DMS 273 (cell line): ENCODE results near the gene PLAU.
"Not testable (repeated sequence)": the region's sequence is repeated elsewhere in the genome, so short reads cannot be mapped to it uniquely, and the experiment has no call there.

Experiments used
- DNase-seq: peaks from one replicate; lab custom pipeline; 2025; ENCODE audit not compliant: unreplicated experiment; lab: John Stamatoyannopoulos, UW

Gene PLAU

DNA sequence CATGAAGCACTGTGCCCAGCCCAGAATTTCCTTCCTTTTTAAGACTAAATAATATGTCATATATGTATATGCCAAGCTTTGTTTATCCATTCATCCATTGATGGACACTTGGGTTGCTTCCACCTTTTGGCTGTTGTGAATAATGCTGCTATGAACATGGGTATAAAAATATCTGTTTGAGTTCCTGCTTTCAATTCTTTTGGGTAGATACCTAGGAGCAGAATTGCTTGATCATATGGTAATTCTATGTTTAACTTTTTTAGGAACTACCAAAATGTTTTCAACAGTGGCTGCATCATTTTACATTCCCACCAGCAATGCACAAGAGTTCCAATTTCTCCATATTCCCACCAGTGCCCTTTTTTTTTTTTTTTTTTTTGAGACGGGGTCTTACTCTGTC, 13.2 kb upstream of the PLAU start:
- DNase-seq: no peak

DNA sequence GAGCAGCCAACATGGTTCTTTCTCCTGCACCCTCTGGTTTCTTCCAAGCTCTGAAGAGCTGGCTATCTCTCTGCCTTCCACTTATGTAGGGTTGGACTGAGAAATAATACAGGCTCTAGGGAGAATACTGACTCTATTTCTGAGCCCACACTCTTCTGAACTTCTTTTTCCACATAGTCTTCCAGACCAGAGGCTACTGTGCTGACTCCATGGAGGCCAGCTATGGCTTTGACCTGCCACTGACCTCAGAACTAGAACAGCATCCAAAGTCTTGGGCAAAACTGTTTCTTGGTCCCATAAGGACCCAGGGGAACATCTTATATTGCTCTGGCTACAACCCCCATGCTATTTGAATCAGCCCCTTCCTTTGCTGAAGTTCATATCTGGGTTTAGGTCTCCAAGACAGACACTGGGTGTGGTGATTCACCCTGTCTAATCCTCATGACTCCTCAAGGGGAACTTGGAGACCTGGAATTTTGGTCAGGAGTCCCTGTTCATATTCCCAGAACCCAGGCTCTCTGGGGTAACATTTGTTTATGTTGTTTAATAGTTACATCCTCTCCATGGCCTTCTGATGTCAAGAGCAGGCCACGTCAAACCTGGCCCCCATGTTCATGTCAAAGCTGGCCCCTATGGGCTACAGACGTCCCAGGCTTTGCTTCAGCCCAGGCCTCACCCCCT, 12.1 kb upstream of the PLAU start:
- DNase-seq: no peak

DNA sequence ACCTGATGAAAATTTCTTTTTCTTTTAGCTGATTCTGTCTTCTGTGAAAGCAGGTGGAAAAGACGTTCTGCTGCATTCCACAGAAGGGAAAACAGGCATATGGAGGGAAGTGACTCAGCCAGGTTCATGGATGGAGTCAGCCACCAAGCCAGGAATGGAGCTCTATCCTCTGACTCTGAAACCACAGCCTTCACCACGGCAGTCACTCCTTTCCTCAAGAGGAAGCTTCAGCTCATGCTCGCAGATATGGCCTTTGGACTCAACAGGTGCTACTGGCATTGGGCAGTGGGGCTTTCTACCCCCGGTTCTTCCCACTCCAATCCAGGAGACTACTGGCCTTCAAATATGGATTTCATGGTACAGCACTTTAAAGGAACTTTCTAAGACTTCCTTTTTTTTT, 11.5 kb upstream of the PLAU start:
- no peak for DNase-seq

DNA sequence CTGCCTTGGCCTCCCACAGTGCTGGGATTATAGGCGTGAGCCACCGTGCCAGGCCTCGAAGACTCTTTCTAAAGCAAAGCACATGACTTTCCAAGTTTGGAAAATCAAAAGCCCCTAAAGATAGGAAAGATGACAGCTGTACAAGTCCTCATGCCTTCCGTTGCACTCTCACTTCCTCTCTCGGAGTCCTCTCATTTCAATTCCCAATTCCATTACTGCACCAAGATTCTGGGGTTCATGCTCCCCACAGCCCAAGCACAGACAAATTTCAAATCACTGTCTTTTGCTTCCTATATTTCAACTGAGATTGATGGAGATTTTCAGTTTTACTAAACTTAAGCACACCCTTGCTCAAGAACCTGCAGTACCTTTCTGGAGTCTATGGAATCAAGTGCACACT, 10.9 kb upstream of the PLAU start:
- DNase-seq: no peak

DNA sequence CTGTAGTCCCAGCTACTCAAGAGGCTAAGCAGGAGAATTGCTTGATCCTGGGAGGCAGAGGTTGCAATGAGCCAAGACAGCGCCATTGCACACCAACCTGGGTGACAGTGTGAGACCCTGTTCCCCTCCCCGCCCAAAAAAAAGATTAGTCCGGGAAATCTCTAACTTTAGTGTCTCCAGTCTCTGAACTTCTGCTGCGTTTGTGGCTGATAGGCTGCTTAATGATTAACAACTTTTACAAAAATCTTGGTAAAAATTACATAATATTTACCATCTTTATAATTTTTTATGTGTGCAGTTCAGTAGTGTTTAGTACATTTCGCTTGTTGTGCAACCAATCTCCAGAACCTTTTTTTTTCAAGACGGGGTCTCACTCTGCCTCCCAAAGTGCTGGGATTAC, 9.7 kb upstream of the PLAU start:
- no peak for DNase-seq

DNA sequence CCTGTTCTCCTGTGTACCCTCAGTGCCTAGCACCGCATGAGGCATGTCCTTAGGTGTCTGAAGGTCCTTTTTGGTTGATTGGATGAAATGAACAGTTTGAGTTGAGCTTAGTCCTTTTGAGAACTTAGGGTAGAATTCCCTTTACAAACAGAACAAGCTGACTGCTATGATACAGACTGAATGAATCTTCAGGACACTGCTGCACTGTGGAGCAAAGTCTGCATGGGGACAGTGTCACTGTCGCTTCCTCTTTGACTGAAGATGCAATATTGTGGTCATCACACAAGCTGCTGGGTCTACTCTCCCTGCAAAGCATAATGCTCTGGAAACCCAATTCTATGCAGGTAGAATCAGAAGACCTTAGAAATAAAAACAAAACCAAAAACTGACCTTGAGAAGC, 8.6 kb upstream of the PLAU start:
- DNase-seq: no peak

DNA sequence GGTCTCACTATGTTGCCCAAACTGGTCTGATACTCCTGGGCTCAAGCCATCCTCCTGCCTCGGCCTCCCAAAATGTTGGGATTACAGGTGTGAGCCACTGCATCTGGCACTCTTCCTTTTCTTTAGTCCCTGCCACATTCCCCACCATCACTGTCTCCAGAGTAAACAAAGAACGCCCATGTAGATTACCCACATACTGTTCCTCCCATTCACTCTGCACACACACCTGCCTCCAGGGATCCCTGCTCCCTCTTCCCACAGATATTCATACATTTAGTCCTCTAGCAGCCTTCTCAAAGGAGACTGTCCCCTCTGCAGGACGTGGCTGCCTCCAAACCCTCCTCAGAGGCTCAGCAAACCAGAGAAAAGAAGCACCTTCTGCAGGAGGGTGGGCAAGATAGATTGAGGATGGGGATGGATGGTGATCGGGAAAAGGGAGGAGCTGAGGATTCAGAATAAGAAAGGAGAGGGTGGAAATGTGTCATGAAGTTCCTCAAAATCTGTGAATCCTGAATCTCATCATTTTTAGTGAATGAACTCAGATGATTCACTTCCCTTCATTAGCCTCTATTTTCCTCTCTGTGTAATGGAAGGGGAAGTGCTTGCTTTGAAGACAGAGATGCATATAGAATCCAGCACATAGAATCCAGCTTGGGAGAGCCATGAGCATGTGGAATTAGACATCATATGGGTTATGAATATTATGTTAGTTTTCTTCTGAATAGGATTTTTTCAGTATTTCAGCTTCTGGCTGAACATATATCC, 5.5 kb upstream of the PLAU start:
- DNase-seq: no peak

DNA sequence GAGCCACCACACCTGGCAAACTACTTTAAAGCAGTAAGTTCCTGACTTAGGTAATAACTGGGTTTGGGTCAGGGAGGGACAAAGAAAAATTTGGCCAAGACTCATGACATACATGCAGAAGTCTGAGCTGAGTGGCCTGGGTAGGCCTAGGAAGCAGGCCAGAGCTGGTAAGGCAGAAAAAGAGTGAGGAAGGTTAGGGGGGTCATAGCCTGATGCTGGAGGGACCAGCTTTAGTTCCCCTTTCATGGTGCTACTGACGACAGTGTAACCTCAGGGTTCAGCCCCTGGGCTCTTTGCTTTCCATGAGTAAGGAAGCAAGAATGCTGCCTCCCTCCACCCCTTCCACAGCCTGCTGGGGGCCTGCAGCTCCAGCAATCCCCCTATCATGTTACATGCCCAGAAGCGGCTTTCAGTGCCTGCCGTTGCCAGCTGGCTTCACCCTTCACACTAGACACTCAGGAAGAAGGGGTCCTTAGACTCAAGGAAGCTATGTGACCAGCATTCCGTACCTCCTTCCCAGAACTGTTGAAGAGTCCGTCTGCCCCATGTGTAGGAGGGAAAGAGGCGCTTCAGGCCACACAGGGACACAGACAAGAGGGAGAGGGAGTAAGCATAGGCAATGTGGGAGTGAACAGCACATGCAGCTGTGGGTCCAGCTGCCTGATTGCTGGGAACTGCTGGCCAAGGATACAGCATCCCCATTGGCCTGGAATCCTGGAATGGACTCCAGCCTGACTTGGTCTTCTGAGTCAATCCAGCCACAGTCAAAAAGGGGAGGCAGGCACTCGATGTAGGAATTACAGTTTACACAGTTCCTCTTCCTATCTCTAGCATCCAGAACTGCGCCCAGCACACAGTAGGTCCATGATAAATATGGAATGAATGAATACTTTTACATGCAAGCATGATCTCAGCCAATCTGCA, 4.1 kb upstream of the PLAU start:
- peak; percentile 73 for DNase-seq

DNA sequence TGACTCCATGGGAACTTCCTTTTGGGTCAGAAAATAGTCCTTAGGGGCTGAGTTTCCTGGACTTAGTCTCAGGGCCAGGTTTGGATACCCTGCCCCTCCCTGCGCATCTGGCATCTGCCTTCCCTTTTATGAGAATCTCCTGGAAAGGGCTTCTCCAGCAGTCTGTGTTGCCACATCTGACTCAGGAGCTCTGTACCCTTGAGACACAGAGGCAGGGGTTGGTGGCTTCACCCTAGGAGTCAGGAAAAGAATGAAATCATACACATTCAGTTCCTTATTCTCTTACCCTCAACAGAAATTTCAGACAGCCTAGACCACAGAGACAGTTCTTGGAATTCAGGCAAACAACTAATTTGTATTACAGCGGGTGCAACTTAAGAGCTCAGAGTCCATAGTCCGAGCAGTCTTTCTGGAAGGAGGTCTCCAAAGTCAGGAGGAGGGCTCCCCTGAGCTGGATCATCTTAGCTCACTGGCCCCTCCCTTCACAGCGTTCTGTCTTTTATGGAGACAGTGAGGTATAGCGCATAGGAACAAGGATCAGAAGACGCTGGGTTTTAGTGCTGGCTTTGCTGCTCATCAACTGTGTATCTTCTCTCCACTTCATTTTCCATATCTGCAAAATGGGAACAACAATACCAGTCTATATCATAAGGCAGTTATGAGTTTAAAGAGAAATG, 3.0 kb upstream of the PLAU start:
- DNase-seq: peak; percentile 15

DNA sequence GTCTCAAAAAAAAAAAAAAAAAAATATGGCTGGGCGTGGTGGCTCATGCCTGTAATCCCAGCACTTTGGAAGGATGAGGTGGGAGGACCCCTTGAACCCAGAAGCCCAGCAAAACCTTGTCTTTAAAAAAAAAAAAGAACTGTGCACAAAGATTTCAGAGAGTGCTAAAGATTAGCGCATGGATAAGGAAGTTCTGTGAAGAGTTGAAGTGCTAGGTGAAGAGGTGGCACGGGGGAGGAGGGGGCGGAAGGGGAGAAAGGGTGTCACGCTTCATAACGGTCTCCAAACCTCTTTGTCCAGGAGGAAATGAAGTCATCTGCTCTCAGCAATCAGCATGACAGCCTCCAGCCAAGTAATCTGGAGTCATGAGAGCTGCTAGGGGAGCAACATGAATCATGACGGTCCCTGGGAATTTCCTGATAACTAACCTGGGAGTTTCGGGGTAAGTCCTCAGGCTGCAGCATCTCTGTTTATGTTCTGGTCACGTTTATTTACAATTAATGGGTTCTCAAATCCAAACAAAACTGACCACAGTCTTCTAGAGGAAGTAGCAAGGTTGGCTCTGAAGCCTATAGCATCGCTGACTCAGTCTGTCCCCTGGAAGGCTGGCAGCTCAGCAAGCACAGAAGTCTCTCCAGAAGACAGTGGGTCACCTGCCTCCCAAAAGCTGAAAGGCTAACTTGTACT, 1.9 kb upstream of the PLAU start:
- no peak for DNase-seq

DNA sequence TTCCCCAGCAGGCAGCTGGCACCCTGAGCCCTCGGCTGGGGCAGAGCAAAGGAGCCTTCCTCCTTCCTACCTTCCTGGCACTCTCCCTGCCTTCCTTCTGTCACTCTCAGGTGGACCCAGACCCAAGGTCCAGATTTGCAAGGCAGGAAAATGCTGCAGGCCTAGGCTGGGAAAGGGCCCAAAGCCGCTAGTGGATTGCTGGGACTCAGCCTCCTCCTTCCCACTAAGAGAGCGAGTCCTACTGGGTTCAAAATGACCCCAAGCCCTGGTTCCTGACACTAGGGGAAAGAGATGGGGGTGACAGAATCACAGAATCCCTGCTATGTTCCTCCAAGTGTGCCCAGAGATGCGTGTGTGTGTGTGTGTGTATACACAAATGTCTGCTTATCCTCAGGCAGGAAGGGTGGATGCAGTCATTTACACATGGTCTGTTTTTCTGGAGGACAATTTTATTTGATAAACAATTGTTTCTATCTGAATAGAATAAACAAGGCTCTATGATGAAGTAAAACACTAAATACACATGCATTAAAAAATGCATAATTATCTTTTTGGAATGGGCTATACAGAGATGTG, 1.3 kb upstream of the PLAU start:
- no peak for DNase-seq

DNA sequence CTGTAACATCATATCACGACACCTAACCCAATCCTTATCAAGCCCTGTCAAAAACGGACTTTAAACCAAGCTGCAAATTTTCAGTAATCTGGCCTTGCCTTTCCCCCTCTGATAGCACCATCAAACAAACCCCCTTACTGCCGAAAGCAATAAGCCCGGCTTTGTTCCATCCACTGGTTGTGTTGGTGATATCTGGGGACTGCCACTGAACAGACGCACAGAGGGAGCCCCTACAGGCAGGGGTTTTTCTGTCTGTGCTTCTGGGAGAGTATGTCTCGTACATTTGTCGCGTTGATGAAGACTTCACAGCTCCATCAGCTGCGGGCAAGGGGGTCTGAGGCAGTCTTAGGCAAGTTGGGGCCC, 550 bp upstream of the PLAU start:
- DNase-seq: no peak

DNA sequence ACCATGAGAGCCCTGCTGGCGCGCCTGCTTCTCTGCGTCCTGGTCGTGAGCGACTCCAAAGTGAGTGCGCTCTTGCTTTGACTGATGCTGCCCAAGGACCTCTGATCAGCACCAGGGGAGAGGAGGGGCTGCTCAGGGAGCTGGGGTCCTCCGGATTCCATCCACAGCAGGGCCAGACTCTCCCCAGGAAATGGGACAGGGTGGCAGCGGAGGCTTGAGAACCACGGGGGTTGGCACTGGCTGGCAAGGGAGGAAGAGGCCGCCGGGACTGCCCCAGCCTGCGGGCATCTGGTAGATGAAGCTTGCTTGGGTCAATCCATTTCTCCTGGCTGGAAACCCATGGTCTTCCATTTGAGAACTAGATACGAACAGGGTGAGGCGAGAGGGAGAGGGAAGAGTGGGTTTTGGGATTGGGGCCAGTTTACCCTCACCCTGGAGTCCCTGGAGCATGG, 647 bp downstream of the PLAU start:
- DNase-seq: no peak

DNA sequence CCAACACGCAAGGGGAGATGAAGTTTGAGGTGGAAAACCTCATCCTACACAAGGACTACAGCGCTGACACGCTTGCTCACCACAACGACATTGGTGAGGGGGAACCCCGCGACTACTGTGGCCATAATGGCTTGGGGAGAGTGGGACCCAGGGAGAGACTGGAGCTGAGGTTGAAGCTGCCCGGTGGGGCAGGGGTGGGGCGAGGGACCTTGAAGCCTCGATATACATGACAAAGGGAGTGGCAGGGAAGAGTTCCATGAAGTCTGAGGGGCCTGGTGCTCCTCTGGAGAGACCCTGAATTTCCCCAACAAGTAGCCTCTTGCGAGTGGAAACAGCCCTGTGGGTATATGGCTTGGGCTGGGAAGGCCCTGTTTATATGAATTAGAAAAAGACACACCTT, 3.1 kb downstream of the PLAU start:
- DNase-seq: no peak

DNA sequence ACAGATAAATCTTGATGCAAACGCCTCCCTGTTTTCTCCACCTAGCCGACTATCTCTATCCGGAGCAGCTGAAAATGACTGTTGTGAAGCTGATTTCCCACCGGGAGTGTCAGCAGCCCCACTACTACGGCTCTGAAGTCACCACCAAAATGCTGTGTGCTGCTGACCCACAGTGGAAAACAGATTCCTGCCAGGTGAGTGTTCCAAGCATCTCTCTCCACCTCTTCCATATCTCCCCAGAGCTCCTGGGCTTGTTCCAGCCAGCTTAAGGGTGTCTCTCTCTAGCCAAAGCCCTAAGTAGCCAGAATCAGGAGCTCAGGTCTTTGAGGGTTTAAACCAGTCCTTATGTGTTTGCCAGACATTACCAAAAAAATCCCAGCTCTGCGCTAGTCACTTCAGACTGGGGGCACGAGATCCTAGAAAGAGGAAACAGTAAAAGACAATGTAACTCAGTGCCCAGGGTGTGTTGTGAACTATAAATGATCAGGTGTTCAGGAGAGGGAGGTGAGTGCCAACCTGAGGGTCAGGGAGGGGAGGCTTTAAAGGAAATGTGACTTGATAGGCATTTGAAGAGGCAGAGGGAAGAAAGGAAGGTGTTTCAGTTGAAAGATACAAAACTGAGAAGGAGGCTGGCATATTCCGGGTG, 4.4 kb downstream of the PLAU start:
- DNase-seq: no peak

DNA sequence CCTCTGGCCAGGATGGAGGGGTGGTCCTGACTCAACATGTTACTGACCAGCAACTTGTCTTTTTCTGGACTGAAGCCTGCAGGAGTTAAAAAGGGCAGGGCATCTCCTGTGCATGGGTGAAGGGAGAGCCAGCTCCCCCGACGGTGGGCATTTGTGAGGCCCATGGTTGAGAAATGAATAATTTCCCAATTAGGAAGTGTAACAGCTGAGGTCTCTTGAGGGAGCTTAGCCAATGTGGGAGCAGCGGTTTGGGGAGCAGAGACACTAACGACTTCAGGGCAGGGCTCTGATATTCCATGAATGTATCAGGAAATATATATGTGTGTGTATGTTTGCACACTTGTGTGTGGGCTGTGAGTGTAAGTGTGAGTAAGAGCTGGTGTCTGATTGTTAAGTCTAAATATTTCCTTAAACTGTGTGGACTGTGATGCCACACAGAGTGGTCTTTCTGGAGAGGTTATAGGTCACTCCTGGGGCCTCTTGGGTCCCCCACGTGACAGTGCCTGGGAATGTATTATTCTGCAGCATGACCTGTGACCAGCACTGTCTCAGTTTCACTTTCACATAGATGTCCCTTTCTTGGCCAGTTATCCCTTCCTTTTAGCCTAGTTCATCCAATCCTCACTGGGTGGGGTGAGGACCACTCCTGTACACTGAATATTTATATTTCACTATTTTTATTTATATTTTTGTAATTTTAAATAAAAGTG, 6.0 kb downstream of the PLAU start:
- no peak for DNase-seq

DNA sequence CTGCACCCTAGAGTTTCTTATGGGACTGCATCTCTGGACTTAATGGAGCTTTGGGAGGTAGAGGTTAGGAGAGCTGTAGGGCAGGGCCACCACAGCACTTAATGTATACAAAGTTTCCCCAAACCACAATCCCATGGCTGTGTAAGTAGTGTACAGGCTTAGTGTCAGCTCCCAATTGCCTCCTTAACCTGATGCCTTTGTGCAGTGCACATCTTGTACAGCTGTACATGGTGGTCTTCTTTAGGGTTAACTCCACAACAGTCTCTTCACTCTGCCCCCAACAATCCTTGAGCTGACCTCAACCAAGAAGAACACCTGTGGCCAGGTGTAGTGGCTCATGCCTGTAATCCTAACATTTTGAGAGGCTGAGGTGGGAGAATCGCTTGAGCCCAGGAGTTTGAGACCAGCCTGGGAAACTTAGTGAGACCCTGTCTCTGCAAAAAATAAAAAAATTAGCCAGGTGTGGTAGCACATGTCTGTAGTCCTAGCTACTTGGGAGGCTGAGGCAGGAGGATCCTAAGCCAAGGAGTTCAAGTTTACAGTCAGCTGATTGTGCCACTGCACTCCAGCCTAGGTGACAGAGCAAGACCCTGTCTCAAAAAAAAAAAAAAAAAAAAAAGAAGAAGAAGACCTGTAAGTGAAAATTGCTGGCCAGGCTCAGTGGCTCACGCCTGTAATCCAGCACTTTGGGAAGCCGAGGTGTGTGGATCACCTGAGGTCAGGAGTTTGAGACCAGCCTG, 6.8 kb downstream of the PLAU start:
- no peak for DNase-seq

DNA sequence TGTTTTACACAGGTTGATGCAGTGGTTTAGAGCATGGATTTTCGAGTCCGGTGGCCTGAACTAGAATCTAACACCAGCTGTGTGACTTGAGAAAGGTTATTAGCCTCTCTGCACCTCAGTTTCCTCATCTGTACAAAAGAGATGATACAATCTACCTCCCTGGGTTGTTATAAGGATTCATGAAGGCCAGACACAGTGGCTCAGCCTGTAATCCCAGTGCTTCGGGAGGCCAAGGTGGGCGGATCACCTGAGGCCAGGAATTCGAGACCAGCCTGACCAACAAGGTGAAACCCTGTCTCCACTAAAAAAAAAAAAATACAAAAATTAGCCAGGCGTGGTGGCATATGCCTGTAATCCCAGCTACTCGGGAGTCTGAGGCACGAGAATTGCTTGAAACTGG, 8.5 kb downstream of the PLAU start:
- not testable (repeated sequence) for DNase-seq
